Activated CD4-positive, alpha-beta T cell treated with anti-CD3 and anti-CD28 coated beads, Interleukin-2, amount 50 U/mL, for 16 hours (primary cell): ENCODE results near the gene SLC39A7.
"Not testable (repeated sequence)": the region's sequence is repeated elsewhere in the genome, so short reads cannot be mapped to it uniquely, and the experiment has no call there.

Experiments used
- DNase-seq: peaks from one replicate; pipeline ENCODE4 v3.0.0-alpha.2; 2020

Gene SLC39A7

DNA sequence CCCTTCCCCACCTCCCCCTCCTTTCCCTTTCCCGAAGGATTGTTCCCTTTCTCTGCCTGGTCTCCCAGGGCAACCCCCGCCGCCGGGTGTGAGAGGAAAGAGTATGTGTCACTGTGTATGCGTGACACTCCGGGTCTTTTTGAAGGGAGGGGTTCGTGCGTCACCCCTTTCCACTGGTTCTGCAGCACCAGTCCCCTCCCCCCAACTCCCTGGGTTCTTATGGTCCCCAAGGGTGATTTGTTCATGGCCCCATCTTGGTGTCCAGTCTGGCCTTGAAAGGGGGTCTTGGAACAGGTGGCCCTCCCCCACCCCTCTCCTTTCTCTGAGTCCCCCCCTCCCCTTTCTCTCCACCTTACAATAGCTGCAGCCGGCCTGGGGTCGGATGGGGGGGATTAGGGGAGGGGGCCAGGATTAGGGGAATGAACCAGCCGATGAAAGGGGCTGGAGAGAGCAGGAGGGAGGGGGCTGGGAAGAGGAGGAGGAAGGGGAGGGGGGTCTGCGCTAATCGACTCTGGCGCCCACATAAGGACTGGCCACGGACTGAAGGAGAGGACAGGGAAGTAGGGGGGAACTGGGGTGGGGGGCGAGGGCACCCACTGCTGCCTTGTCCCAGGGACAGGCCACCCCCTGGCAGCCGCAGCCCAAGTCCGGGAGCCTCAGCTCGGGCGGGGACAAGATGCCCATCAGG, 6.3 kb downstream of the SLC39A7 start:
- no peak for DNase-seq

DNA sequence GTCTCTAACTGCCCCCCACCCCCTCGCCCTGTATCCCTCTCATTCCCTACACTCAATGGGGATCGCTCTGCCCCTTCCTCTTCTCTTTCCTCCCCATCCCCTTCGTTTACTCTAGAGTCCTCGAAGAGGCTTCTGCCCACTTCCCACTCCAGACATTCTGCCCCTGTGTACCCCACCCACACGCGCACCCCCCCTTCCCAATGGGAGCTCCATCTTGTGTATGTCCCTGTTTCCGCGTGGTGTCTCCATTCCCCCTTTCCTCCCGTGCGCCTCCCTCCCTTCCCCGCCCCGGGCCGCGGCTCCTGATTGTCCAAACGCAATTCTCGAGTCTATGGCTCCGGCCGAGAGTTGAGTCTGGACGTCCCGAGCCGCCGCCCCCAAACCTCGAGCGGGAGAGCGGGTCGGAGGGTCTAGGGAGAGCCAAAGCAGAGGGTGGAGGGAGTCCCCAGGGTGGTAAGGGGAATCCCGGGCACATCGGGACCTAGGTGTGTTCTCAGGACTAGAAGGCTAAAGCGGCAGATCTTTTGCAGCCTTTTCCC, 7.0 kb downstream of the SLC39A7 start:
- no peak for DNase-seq

GRCh38 chr6:33208091-33208967, 7.7 kb downstream of the SLC39A7 start, which contains the start of gene RING1:
TSS of gene RING1 (plus strand) at chr6:33208500. CDS start at chr6:33208823, 323 bp downstream.
- peak; percentile 84 for DNase-seq

DNA sequence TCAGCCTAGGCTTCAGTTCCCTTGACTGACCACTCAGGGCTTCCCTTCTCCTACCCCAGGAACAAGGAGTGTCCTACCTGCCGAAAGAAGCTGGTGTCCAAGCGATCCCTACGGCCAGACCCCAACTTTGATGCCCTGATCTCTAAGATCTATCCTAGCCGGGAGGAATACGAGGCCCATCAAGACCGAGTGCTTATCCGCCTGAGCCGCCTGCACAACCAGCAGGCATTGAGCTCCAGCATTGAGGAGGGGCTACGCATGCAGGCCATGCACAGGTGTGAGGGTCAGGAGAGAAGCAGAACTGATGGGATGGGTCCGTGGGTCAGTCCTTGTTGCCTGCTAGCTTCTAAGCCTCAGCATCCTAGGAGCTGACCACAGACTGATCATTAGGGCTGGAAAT, 9.2 kb downstream of the SLC39A7 start:
- DNase-seq: no peak

- no peak for DNase-seq
Measured at GRCh38 chr6:33211136-33211535, 10.5 kb downstream of the SLC39A7 start.

- no peak for DNase-seq
Measured at GRCh38 chr6:33211666-33212422, 11.2 kb downstream of the SLC39A7 start.

DNA sequence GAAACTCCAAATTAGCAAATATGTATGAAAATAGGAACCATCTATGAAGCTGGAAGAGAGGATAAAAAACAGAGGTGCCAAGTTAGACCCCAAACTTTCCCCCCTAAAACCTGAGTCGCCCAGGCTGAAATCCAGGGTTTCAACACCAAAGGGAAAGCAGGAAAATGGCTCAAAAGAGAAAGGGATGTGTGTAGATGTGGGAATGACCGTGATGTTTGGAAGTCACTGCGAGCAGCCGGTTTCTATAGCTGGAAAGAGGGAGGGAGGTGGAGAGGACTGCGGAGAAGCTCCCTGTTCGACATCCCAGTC, 12.1 kb downstream of the SLC39A7 start:
- no peak for DNase-seq

GRCh38 chr6:33213166-33213988, 12.7 kb downstream of the SLC39A7 start:
- DNase-seq: no peak

GRCh38 chr6:33213989-33214335, 13.3 kb downstream of the SLC39A7 start:
- no peak for DNase-seq

DNA sequence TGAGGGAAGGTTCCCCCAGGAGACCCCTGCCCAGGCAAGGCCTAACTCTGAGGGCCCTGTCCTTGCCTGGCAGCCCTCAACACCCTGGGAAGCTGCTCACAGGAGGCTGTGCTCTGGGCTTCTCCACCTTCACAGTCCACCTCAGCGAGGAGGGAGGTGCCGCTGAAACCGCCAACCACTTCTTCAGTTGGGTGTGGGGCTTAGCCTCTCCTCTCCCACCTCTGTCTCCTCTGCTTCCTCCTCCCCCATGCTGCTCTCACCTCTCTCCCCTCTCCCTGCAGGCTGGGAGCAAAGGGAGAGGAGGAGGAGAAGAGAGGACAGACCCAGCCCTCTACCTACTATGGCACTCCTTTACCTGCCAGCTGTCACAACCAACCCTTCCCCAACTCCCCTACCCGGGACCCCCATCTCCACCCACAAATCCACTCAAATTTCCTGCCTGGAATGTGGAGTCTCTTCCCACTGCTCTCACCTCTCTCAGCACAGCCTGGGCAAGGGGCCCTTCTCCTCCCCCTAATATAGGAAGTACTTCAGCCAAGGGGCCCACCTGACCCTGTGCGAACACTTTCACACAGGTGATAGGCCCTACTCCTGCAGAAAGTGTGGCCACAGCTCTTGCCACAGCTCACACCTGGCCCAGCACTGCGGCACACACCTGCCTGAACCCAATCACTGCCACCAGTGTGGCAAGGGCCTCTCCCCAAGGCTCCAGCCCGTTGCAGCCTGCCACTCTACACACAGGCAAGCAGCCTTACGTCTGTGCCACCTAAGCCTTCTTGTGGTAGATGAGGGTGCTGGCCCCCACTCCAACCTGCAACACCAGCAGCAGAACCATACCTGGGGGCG, 14.8 kb downstream of the SLC39A7 start:
- DNase-seq: no peak

- no peak for DNase-seq
Measured at GRCh38 chr6:33216117-33216649, 15.5 kb downstream of the SLC39A7 start.

- DNase-seq: no peak
Measured at GRCh38 chr6:33217246-33217645, 16.6 kb downstream of the SLC39A7 start.

GRCh38 chr6:33217681-33218080, 17.0 kb downstream of the SLC39A7 start:
- DNase-seq: no peak

DNA sequence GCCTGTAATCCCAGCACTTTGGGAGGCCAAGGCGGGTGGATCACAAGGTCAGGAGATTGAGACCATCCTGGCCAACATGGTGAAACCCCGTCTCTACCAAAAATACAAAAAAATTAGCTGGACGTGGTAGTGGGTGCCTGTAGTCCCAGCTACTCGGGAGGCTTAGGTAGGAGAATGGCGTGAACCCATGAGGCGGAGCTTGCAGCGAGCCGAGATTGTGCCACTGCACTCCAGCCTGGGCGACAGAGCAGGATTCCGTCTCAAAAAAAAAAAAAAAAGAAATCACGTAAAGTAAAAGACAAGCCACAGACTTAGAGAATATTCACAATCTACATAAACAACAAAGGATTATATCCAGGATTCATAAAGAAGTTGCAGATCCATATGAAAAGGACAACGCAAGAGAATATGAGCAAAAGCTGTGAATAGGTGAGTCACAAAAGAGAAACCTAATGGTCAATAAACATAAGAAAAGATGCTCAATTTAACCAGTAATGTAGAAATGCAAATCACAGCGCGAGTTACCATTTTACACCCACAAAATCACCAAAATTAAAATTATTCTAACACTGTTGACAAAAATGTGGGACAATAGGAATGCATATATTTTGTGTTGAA, 25.9 kb downstream of the SLC39A7 start:
- not testable (repeated sequence) for DNase-seq

GRCh38 chr6:33235221-33235634, 34.6 kb downstream of the SLC39A7 start:
- DNase-seq: no peak

GRCh38 chr6:33236328-33236727, 35.7 kb downstream of the SLC39A7 start:
- no peak for DNase-seq

DNA sequence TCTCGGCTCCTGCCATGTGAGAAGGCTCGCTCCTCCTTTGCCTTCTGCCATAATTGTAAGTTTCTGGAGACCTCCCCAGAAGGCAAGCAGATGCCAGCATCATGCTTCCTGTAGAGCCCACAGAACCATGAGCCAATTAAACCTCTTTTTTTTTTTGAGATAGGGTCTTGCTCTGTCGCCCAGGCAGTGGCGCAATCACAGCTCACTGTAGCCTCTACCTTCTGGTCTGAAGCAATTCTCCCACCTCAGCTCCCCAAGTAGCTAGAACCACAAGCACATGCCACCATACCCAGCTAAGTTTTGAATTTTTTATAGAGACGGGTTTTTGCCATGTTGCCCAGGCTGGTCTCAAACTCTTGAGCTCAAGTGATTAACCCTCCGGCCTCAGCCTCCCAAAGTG, 36.2 kb downstream of the SLC39A7 start:
- DNase-seq: no peak

GRCh38 chr6:33237741-33238140, 37.1 kb downstream of the SLC39A7 start:
- no peak for DNase-seq

GRCh38 chr6:33241968-33242367, 41.3 kb downstream of the SLC39A7 start:
- peak; percentile 73 for DNase-seq

- no peak for DNase-seq
Measured at GRCh38 chr6:33243476-33243875, 42.8 kb downstream of the SLC39A7 start.
